Forelimb muscle (tissue), 1 donor: Measurements from ENCODE around the gene STAM. TPM values are rescaled to one million over a fixed set of nuclear protein-coding genes. Genes with fewer than 3 reads are reported as not detected.

Experiments used
- DNase-seq: peaks from one replicate; pipeline ENCODE4 v3.0.0-alpha.2; 2013; ENCODE audit warnings: low read depth
- polyA plus RNA-seq: library from polyadenylated mRNA; unstranded; fragments of 120-200 nt; gene quantifications from one replicate; pipeline ENCODE4 v1.2.1, GENCODE V29; 2013; ENCODE audit not compliant: insufficient read length

Gene STAM
- polyA plus RNA-seq, 1 donor = 20.8 TPM

- no peak for DNase-seq
These were observed 3.4 kb downstream of the STAM start for GRCh38 chr10:17647326-17647725.

GRCh38 chr10:17648243-17649035 is 4.5 kb downstream of the STAM start:
- DNase-seq = no peak

- DNase-seq = no peak
These were observed 5.1 kb downstream of the STAM start for GRCh38 chr10:17649052-17649451.

GRCh38 chr10:17649836-17650235 is 5.9 kb downstream of the STAM start:
- no peak for DNase-seq

DNA sequence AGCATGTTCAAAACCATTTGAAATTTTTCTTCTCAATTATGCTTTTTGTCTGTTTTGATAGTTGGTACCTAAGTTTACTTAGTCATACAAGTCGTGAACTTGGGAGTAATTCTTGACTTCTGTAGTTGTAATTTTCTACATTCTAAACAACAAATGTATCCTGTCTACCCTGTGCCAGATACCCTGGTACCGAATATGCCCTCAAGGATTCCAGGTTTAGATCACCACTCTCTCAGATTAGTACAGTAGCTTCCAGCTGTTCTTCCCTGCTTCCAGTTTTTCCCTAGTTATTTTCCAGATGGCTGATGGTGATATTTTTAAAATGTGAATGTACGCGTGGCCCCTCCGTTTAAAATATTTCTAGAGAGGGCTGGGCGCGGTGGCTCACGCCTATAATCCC is 6.5 kb downstream of the STAM start:
- DNase-seq = no peak

DNA sequence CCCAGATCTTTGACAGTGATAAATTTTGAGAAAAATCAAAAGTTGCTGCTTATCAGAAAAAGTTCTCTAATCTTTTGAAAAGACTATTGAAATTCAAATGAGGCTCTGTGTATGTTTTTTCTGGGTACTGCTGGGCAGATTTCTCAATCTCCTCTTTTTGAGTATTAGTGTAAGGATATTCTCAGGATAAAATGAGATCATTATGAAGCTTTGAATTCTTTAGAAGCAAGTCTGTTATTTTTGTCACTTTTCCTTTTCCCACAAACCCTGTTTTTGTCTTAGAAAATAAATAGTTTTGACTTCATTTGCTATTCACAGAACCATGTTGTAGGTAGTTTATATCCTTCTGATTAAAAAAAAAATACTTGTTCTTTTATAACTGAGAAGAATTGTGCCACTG is 7.9 kb downstream of the STAM start:
- no peak for DNase-seq

GRCh38 chr10:17652585-17652984 is 8.6 kb downstream of the STAM start:
- DNase-seq = no peak

GRCh38 chr10:17655009-17655408 is 11.1 kb downstream of the STAM start:
- no peak for DNase-seq

GRCh38 chr10:17655567-17656146 is 11.7 kb downstream of the STAM start:
- no peak for DNase-seq

GRCh38 chr10:17657103-17657500 is 13.2 kb downstream of the STAM start:
- no peak for DNase-seq

DNA sequence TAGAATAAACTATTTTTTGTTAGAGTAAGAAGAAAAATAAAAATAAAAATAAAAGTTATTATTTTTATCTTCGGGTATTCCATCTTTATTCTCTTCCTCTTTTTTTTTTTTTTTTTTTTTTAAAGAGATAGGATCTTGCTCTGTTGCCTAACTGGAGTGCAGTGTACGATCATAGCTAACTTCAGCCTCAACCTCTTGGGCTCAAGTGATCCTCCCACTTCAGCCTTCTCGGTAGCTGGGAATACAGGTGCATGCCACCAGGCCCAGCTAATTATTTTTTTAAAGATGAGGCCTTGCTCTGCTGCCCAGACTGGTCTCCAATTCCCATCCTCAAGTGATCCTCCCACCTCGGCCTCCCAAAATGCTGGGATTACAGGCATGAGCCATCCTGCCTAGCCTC is 15.4 kb downstream of the STAM start:
- no peak for DNase-seq

DNA sequence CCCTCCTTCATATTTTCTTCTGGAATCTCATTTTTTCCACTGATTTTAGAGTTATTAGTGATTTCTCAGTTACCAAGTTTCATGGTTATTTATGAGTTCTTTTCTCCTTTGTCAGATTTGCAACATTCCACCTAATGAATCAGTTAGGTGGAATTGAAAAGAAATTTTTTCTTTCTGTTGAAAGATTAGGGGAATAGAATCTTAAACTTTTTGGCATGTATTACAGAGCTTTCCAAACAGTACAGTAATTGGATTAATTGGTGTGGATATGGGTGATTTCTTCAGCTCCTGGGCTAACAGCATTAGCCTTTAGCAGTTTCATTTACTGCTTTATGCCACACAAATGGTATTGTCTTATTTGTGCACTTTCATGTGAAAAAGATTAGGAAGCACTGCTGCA is 17.0 kb downstream of the STAM start:
- no peak for DNase-seq

DNA sequence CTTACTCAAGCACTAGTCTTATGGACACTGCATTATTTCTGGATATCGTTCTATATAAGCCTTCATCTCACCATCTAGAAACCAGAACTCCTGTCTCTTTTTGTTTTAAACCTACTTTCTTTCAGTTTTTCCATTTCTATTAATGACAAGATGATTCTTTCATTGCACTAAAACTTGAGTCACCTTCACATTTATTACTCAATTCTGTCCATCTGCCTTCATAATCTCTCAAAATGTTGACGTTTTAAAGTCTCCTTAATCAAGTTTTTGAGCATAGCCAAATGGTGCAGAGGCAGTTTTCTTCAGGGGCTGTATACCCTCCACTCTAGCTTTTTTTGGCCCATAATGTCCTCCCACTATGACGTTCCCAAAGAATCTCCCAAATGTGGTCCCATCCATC is 17.6 kb downstream of the STAM start:
- DNase-seq = no peak

DNA sequence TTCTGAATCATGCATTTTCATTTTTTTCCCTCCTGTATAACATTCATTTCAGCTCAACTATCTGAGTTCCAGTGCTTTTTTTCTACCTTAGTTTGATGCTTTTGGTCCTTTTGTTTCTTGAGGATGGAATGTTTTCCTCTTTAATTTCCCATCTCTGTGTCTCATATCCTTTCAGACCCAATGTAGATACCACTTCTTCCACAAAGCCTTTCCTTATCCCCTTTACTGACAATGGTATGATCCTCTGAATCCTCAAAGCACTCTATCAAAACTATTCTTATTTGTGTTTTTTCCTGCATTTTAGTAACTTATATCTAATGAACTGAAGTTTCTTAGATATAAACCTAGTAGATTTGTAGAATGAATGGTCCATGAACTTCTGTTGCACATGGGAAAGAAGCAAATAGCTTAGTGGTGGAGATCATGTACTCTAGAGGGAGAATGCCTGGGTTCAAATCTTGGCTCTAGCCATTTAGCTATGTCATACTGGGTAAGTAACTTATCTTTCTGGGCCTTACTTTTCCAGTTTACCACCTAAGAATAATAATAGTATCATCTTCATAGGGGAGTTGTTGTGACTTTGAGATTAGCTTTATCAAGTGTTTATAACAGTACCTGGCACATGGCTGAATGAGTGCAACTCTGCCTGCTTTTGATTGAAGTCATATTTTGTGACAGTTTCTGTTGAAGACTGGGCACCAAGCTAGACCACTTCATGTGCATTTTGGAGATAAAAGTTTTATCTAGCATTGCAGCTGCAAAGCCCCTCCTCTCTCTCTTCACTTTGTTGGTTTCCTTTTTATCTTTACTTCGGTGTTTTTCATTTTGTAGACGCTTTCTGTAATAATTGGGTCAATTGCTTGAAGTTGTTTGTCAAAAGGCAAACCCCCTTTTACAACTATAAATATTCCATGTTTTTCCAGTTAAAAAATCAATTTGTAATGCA is 18.5 kb downstream of the STAM start:
- no peak for DNase-seq

DNA sequence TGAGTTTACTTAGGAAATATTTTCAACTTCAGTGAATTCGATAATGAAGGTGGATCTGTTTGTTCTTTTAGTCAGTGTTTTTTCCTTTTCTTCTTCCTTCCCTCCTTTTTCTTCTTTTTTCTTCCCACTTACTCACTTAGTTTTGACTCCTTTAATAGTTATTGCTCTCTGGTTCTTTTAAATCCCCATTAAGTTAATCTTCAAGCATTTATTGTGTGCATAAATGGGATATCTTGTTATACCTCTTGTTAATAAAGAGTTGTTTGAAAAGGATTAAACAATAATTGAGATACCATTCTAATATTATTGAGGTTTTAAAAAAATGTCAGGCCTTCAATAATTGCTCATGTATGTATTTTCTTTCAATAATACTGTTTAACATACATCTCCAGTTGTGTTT is 19.5 kb downstream of the STAM start:
- DNase-seq = no peak

DNA sequence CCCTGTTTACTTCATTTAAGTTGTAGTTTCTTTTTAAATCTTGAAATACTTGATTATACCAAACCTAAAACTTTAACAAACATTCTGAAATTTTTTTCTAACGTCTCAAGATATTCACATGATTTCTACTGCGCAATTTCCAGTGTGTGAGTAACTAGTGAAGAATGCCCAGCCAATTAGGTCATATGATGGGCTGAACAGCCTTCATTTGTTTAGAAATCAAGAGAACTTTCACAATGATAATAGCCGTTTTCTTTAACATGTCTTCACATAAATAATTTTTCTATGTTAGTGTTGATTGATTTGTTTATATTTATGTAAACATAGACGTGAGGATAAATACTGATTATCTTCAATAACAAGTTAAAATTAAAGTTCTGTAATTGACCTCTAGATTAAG is 21.8 kb downstream of the STAM start:
- no peak for DNase-seq

- no peak for DNase-seq
These were observed 24.7 kb downstream of the STAM start for GRCh38 chr10:17668435-17669184.

- no peak for DNase-seq
These were observed 25.4 kb downstream of the STAM start for GRCh38 chr10:17669185-17669872.

DNA sequence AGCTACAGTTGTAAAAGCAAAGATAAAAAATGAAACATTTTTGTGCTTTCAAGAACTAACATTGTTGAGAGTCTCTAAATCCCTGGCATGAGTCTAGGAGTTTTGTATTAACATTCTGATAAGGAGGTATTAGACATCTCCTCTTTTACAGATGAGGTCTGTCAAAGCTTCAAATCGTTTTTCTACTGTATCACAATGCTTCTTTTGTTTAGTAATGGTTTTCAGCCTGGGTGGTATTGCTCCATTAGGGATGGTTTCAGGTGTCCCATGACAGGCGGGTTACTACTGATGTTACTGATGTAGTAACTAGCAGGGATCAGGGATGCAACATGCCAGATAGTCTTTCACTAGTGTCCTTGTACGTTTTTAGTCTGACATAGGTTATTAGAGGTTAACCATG is 27.4 kb downstream of the STAM start:
- DNase-seq = no peak

GRCh38 chr10:17673471-17674061 is 29.6 kb downstream of the STAM start:
- DNase-seq = no peak

DNA sequence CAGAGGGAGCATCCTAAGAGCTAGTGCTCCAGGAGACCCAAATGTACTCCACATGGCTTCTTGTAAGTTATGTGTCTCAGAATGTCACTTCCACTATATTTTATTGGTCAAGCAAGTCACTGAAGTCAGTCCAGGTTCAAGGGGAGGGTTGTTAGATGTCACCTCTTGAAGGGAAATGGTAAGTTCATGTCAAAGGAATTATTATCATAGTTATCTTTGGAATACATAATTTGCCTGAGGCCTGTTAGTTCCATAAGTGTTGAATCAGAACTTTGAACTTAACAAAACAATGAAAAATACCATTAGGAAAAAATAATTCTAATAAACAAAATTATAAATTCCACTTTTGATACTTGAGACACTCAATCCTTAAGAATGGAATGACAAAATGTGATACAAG is 30.6 kb downstream of the STAM start:
- DNase-seq = no peak
